KBM-7 (cell line): ENCODE results near the gene ZBTB24.
"Not testable (repeated sequence)": the region's sequence is repeated elsewhere in the genome, so short reads cannot be mapped to it uniquely, and the experiment has no call there.

ENCODE experiments used
- DNase-seq: peaks from one replicate; pipeline ENCODE4 v3.0.0-alpha.2; 2015
- in situ Hi-C: fragments of 300-500 bp; cut with MboI; formaldehyde crosslinking; loops from 2 replicates; pipeline ENCODE4 v1.14.3; 2020; ENCODE audit warnings: low sequenced_read_pairs, low pct_unique_long_range_greater_than_20kb, mixed read lengths

The ZBTB24 gene

DNA sequence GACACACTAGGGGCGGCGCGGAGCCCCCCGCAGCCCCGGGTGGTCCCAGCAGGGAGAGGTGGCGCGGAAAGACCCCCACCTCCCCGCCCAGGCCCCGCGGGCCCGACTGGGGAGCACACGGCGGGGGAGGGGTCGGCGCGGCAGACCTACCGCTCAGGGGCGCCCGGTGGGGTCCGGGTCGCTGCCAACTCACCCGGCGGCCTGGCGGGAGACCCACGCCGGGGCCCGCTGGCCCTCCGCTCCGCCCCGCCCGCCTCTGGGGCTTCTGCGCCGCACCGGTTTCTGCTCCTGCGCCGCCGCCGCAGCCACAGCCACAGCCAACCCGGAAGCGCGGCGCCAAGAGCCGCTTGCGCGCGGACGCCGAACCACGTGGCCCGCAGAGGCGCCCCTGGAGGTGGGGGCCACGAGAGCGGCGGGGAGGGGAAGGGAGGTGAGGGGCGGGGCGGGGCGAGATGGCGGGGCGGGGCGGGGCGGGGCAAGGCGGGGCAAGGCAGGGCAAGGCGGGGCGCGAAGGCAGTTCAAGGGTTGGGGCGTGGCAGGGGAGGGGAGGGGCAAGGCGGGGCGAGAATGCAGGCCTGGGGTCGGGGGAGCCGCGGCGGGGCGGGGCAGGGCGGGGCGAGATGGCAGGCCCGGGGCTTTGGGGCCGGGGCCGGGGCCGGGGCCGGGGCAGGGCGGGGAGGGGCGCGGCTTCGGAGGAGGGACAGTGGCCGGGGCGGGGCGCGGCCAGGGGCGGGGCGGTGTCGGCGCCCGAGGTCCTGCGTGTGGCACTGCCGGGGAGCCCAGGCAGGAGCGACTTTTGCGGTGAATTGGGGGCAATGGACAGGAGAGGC lies at the start of gene ZBTB24:
Gene ZBTB24 (minus strand): TSS at position 315 of the 830 bp plus-strand sequence. CDS start 1,193 bp downstream, outside the sequence.
- peak; percentile 85 for DNase-seq
- in situ Hi-C loops = no loop called here

- in situ Hi-C loops = loop anchor here (25.0 kb wide), 1 partner anchor 506 kb away; no protein-coding TSS in a partner anchor
Measured at GRCh38 chr6:109531446-109531845, 48.4 kb upstream of the ZBTB24 start.

DNA sequence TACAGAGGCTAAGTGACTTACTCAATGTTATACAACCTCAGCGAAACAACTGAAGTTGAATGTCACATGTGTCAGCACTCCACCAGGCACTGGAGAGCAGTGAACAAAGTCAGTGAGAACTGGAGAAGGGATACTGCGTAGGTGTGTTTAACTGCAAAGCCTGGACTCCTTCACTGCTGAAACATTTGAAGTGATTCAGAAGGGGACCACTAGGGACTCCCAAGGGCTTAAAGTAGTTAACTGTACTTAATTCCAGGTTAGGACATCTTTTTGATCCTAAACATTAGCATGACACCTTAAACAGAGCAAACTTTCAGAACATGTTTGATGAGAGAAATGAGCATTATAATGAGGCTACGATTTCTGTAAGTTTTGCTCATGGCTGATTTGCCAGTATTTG lies 45.0 kb upstream of the ZBTB24 start:
- in situ Hi-C loops = loop anchor here (25.0 kb wide), 1 partner anchor 509 kb away; no protein-coding TSS in a partner anchor

More at GRCh38 chr6:109531446-109531845, 48.4 kb upstream of the ZBTB24 start:
- no peak for DNase-seq

DNA sequence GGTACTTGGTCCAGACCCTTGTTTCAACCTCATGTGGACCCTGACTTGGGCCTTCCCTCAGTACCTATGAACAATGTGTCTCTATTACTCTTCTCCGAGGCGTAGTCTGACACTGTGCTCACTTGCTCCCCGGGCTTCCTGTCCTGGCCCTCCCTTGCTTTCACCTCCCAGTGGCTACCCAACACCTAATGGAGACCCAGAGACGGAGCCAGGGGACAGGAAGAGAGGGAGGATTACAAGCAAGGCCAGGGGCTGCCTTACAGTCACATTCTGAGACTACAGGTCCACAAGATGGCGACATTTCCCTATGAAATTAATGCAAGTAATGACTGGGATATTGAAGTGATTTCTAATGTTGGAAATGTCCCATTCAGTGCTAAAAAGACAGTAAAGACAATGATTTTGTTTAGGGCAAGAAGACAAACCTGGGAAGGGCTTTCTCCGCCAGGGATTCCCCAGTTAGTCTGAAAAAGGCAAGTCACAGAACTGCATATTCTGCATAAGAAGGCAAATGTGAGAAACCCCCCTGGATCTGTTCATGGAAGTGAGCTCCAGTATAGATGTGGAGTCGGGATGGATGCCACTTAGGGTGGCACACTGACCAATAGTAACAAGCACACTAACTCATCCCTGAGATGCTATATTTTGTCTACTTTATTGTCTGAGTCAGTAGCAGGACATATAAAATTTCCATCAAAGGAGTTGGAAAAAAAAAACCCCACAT lies 44.0 kb upstream of the ZBTB24 start:
- peak; percentile 71 for DNase-seq
- in situ Hi-C loops = loop anchor here (25.0 kb wide), 1 partner anchor 510 kb away; no protein-coding TSS in a partner anchor

More for the DNA sequence above, 45.0 kb upstream of the ZBTB24 start:
- DNase-seq = no peak

- in situ Hi-C loops = no loop called here
- no peak for DNase-seq
Measured at GRCh38 chr6:109524129-109524528, 41.1 kb upstream of the ZBTB24 start.

- DNase-seq = no peak
- in situ Hi-C loops = no loop called here
Measured at GRCh38 chr6:109523478-109523877, 40.5 kb upstream of the ZBTB24 start.

DNA sequence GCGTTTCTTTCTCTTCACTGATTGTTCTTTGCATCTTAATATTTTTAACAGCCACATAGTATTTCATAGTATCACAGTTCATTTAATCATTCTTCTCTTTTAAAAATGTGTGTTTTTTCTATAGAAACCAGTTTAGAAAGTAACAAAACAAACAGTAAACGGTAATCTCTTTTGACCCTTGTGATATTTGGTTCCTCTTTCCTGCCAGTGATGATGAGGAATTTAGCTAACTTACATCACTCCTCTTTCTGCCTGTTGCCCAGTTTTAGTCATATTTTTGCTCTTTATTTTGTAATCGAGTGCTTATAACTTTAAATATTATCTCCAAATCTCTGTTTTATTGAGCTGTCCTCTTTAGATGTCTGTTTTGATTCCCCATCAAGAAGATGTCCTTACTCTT lies 38.1 kb upstream of the ZBTB24 start:
- DNase-seq = no peak
- in situ Hi-C loops = no loop called here

DNA sequence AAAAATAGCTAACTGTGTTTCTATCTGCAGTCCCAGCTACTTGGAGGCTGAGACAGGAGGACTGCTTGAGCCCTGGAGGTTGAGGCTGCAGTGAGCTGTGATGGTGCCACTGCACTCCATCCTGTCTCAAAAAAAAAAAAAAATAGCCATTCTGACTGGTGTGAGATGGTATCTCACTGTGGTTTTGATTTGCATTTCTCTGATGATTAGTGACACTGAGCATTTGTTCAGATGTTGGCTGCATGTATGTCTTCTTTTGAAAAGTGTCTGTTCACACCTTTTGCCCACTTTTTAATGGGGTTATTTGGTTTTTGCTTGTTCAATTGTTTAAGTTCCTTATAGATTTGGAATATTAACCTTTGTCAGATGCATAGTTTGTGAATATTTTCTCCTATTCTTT lies 36.6 kb upstream of the ZBTB24 start:
- DNase-seq, in situ Hi-C loops: not testable (repeated sequence)

DNA sequence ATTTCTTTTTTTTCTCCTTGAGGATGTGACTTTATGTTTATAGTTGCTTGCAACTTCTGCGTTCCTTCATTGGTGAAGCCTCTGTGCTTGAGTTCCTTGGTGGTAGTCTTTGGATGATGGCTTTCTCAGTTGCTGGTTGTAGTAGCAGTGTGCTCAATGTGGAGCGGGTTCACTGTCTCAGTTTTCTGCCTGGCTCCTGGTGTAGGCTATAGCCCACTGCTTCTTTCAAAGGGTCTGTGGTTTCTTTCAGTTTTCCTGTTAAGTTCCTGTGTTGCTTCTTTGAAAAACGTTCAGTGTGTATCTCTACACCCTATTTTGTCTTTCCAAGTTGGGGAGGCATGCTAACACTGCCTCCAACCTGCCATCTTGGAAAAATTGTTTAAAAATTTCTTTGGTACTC lies 33.9 kb upstream of the ZBTB24 start:
- in situ Hi-C loops = no loop called here
- no peak for DNase-seq

DNA sequence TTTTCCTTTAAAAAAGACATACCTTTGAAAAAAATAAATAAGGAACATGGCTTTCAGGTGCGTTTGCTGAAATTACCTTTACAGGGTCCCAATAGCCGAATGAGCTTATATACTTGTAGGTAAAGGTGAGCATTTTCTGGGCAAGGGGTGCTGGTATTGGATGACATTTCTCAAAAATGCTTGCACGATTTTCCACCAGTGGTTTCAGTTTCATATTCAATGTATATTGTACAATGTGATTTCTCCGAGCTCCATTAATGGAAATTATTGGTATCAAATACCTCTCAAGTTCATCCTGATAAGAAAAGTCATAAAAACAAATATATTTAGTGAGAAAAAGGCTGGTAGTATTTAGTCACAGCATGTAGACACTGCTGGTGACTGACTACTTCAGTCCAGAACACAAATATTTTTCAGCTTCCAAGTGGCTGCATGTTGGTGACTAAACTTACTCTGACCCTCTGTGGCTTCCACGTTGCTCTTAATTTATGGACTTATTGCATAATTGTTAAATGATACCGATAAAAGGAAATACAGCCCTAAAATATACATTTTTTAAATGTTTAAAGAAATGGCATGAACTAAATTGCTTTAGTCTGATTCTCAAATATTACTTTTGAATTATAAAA lies 32.9 kb upstream of the ZBTB24 start:
- in situ Hi-C loops = no loop called here

GRCh38 chr6:109514946-109515345 lies 31.9 kb upstream of the ZBTB24 start:
- in situ Hi-C loops = no loop called here
- DNase-seq = no peak

More for the DNA sequence above, 32.9 kb upstream of the ZBTB24 start:
- DNase-seq = no peak

- in situ Hi-C loops = no loop called here
- no peak for DNase-seq
Measured at GRCh38 chr6:109513571-109514071, 30.6 kb upstream of the ZBTB24 start.

- in situ Hi-C loops = no loop called here
- DNase-seq = no peak
Measured at GRCh38 chr6:109512271-109512817, 29.3 kb upstream of the ZBTB24 start.

DNA sequence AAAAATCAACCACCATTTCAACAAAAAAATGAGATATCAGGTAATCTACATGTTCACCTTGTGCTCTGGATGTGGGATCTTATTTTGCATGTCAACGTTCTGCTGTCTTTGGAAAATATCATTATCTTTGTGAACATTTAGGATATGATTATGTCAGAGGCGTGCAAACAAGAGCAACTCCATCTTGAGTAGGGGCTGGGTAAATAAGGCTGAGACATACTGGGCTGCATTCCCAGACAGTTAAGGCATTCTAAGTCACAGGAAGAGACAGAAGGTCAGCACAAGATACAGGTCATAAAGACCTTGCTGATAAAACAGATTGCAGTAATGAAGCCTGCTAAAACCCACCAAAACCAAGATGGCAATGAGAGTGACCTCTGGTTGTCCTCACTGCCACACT lies 28.8 kb upstream of the ZBTB24 start:
- in situ Hi-C loops = no loop called here
- DNase-seq = no peak

DNA sequence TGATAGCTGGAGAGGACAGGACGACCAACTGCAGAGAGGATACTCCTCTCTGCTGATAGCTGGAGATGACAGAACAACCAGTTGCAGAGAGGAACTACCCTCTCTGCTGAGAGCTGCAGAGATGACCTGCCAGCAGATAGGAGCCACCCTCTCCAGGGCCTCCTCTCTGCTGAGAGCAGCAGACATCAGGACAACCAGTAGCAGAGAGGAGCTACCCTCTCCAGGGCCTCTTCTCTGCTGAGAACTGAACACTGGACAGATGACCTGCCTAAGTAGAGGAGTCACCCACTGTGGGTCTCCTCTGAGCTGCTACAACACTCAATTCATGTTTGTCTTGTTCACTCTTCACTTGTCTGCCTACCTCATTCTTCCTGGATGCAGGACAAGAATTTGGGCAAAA lies 27.3 kb upstream of the ZBTB24 start:
- no peak for DNase-seq
- in situ Hi-C loops = no loop called here

DNA sequence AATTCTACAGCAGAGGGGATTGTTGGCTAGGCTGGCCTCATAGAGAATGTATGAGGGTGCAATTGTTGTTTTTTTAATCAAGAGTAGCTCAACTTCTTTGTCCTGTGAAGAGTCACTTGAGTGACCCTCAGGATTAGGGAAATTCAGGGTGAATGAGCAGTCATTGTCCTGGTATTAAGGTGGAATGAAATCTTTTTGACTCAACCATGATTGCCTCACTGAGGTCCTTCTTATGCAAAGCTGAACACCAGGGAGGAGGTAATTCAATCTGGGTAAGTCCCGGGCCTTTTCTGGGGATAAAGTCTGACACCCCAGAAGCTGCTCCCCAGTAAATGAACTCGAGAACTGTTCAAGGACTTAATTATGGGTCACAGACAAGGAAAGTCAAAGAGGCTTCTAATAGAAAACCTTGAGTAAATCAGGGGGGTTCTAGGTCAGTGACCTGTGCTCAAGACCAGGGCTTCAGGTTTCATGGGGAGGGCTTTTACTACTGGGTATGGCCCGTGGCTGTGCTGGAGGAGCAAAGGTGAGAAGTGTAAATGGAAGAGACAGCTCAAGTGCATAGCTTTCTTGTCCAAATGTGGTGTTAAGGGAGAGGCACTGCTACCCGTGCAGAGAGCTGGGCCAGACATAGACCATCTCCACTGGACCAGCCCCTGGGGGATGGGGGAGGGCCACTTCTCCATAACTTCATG lies 25.3 kb upstream of the ZBTB24 start:
- no peak for DNase-seq
- in situ Hi-C loops = no loop called here

GRCh38 chr6:109507490-109508072 lies 24.6 kb upstream of the ZBTB24 start:
- in situ Hi-C loops = no loop called here
- DNase-seq = no peak

- in situ Hi-C loops = no loop called here
- DNase-seq = no peak
Measured at GRCh38 chr6:109506841-109507240, 23.8 kb upstream of the ZBTB24 start.
